ENCODE results near the gene C1QTNF8.

Gene C1QTNF8

GRCh38 chr16:1113489-1113888 is 17.4 kb upstream of the C1QTNF8 start:
- no peak for DNase-seq (ENCODE audit: low spot score)
- TF ChIP-seq CTCF (IDR thresholded peaks at IDR 0.05; ENCODE audit: borderline replicate concordance, control extremely low read depth, extremely low read depth, insufficient read depth, missing control alignments) = no peak
- in situ Hi-C loops (cut with MboI; ENCODE audit: low sequenced_read_pairs, unreplicated experiment) = no loop called here

GRCh38 chr16:1112506-1113184 is 16.6 kb upstream of the C1QTNF8 start:
- in situ Hi-C loops (cut with MboI; ENCODE audit: low sequenced_read_pairs, unreplicated experiment) = no loop called here
- TF ChIP-seq CTCF (IDR thresholded peaks at IDR 0.05; ENCODE audit: borderline replicate concordance, control extremely low read depth, extremely low read depth, insufficient read depth, missing control alignments) = no peak
- DNase-seq (ENCODE audit: low spot score) = no peak

GRCh38 chr16:1109648-1110047 is 13.6 kb upstream of the C1QTNF8 start:
- in situ Hi-C loops (cut with MboI; ENCODE audit: low sequenced_read_pairs, unreplicated experiment) = no loop called here
- TF ChIP-seq CTCF (IDR thresholded peaks at IDR 0.05; ENCODE audit: borderline replicate concordance, control extremely low read depth, extremely low read depth, insufficient read depth, missing control alignments) = no peak
- no peak for DNase-seq (ENCODE audit: low spot score)

GRCh38 chr16:1108299-1109252 is 12.5 kb upstream of the C1QTNF8 start:
- in situ Hi-C loops (cut with MboI; ENCODE audit: low sequenced_read_pairs, unreplicated experiment) = no loop called here
- no peak for DNase-seq (ENCODE audit: low spot score)
- TF ChIP-seq CTCF (IDR thresholded peaks at IDR 0.05; ENCODE audit: borderline replicate concordance, control extremely low read depth, extremely low read depth, insufficient read depth, missing control alignments) = no peak

- no peak for DNase-seq (ENCODE audit: low spot score)
- in situ Hi-C loops (cut with MboI; ENCODE audit: low sequenced_read_pairs, unreplicated experiment) = no loop called here
- no peak for TF ChIP-seq CTCF (IDR thresholded peaks at IDR 0.05; ENCODE audit: borderline replicate concordance, control extremely low read depth, extremely low read depth, insufficient read depth, missing control alignments)
Observed at GRCh38 chr16:1107731-1108130, 11.7 kb upstream of the C1QTNF8 start.

- in situ Hi-C loops (cut with MboI; ENCODE audit: low sequenced_read_pairs, unreplicated experiment) = no loop called here
- no peak for TF ChIP-seq CTCF (IDR thresholded peaks at IDR 0.05; ENCODE audit: borderline replicate concordance, control extremely low read depth, extremely low read depth, insufficient read depth, missing control alignments)
- DNase-seq (ENCODE audit: low spot score) = no peak
Observed at GRCh38 chr16:1107141-1107540, 11.1 kb upstream of the C1QTNF8 start.

Data from GM13976 (cell line).